ENCODE results near the gene INMT. TPM values are rescaled to one million over a fixed set of nuclear protein-coding genes. Genes with fewer than 3 reads are reported as not detected.

The INMT gene
- total RNA-seq, 2 experiments from 2014 or later = 0.32 TPM; not detected in 1

DNA sequence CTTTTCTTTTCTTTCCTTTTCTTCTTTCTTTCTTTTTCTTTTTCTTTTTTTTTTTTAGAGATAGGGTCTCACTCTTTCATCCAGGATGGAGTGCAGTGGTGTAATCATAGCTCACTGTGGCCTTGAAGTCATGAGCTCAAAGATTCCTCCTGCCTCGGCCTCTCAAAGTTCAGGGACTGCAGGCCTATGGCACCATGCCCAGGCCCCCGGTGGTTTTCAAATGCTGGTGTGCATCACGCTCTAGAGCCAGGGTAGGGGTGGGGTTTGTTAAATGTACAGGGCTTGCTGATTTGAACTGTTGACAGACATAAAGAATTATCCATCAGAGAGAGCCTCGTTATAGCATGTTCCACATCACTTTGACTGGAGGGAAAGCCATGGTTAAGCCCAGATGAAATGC, 25.0 kb downstream of the INMT start:
- DNase-seq (ENCODE audit: low spot score) = no peak
- H3K9me3 ChIP-seq (ENCODE audit: low read length) = no peaks in the 10 kb centered on the region
- no peak overlapping the region for H3K4me3 ChIP-seq (ENCODE audit: low read depth, low read length, poor library complexity, severe bottlenecking)
- ChIA-PET POLR2A (interaction anchor here (0.6 to 1.1 kb wide), 4 partner anchors 13 to 672 kb away, joined by 3 read pairs; no protein-coding TSS in a partner anchor), CTCF (ENCODE audit: unreplicated experiment) (no interaction called here)
- H3K36me3 ChIP-seq (ENCODE audit: insufficient read depth, low read length) = no peaks in the 10 kb centered on the region
- H3K27ac ChIP-seq (ENCODE audit: low read depth, low read length, poor library complexity, severe bottlenecking) = no peak overlapping the region
- H3K4me2 ChIP-seq (ENCODE audit: low read length) = no peak overlapping the region
- no peaks in the 10 kb centered on the region for H4K20me1 ChIP-seq (ENCODE audit: insufficient read depth, low read length)
- no TSS peak for BruUV-seq (replicated peaks)
- H3K9me2 ChIP-seq (ENCODE audit: insufficient read depth, low read length) = no peaks in the 10 kb centered on the region
- intact Hi-C loops (cut with micrococcal nuclease; ENCODE audit: unreplicated experiment) = no loop called here
- H3K4me1 ChIP-seq (ENCODE audit: insufficient read depth, low read length, poor library complexity, severe bottlenecking) = no peaks in the 10 kb centered on the region
- no peak overlapping the region for H2AFZ ChIP-seq (ENCODE audit: low read length)
- TF ChIP-seq, protein P1, sequence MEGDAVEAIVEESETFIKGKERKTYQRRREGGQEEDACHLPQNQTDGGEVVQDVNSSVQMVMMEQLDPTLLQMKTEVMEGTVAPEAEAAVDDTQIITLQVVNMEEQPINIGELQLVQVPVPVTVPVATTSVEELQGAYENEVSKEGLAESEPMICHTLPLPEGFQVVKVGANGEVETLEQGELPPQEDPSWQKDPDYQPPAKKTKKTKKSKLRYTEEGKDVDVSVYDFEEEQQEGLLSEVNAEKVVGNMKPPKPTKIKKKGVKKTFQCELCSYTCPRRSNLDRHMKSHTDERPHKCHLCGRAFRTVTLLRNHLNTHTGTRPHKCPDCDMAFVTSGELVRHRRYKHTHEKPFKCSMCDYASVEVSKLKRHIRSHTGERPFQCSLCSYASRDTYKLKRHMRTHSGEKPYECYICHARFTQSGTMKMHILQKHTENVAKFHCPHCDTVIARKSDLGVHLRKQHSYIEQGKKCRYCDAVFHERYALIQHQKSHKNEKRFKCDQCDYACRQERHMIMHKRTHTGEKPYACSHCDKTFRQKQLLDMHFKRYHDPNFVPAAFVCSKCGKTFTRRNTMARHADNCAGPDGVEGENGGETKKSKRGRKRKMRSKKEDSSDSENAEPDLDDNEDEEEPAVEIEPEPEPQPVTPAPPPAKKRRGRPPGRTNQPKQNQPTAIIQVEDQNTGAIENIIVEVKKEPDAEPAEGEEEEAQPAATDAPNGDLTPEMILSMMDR (conservative IDR thresholded peaks at IDR 0.05; ENCODE audit: low read length) = no peak
- no peak for TF ChIP-seq EZH2phosphoT487 (IDR thresholded peaks at IDR 0.05; ENCODE audit: borderline replicate concordance, low read depth, low read length)
- no peaks in the 10 kb centered on the region for H3K79me2 ChIP-seq (ENCODE audit: insufficient read depth, low read depth, low read length)

DNA sequence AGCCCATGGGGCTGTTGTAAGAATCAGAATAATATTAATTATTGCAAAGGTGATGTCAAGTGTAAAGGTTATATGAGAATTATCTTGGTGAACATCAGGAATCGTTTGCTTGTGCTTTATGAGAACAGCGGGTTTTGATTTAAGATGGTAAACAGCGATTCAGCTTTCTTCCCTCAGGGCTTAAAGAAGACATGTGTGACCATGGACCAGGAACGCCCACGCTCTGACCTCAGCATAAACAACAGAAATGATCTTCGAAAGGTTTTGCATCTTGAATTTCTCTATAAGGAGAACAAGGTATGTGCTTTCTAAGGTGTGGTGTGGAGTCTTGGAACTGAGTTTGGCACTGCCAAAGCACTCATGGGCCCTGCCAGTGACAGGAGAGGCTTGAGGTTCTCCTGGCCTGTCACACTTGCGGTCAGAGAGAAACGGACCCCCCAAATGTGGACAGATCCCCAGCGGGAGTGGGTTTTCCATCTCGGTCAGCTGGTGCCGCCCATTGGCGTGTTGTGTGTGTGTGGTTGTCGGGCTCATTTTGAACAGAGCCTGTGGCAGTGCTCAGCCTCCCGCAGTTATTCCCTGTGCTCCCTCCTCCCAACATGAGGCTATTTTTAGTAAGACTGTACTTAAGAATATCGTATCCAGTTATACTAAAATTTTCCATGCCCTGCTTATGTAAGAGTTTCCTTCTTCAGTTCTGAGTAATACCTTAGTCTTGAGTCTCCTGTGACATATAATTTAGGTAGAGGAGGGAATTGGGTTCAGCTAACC, 26.5 kb downstream of the INMT start:
- no TSS peak for BruUV-seq (replicated peaks)

DNA sequence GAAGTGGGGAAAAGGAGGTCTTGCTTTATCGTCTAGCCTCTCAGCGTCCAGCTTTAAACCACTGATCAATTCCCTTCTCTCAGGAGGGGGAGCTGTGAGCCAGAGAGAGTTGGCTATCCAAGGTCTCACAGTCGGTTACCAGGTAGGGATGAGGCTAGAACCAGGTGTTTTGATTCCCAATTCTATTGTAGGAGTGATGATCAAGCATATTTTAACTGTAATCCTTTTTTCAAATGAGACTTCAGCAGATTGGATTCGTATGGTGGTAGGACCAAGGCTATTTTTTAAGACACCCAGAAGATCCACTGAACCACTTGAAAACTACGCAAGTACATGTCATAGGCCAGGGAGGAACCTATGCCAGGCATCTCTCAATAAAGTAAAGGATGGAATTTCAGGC, 27.6 kb downstream of the INMT start:
- Histone ChIP-seq H4K20me1 (ENCODE audit: insufficient read depth, low read length) (no peaks in the 10 kb centered on the region), H3K9me3 (ENCODE audit: low read length) (no peaks in the 10 kb centered on the region), H3K79me2 (ENCODE audit: insufficient read depth, low read depth, low read length) (no peaks in the 10 kb centered on the region), H3K4me1 (ENCODE audit: insufficient read depth, low read length, poor library complexity, severe bottlenecking) (no peaks in the 10 kb centered on the region), H3K9me2 (ENCODE audit: insufficient read depth, low read length) (no peaks in the 10 kb centered on the region), H3K36me3 (ENCODE audit: insufficient read depth, low read length) (no peaks in the 10 kb centered on the region), H3K27ac (ENCODE audit: low read depth, low read length, poor library complexity, severe bottlenecking) (no peak overlapping the region), H3K4me2 (ENCODE audit: low read length) (no peak overlapping the region), H3K4me3 (ENCODE audit: low read depth, low read length, poor library complexity, severe bottlenecking) (no peak overlapping the region), H2AFZ (ENCODE audit: low read length) (no peak overlapping the region)
- intact Hi-C loops (cut with micrococcal nuclease; ENCODE audit: unreplicated experiment) = no loop called here
- no TSS peak for BruUV-seq (replicated peaks)
- DNase-seq (ENCODE audit: low spot score) = no peak
- no peak for TF ChIP-seq EZH2phosphoT487 (IDR thresholded peaks at IDR 0.05; ENCODE audit: borderline replicate concordance, low read depth, low read length)
- TF ChIP-seq, protein P1 (conservative IDR thresholded peaks at IDR 0.05; ENCODE audit: low read length) = no peak
- ChIA-PET POLR2A (no interaction called here), CTCF (ENCODE audit: unreplicated experiment) (no interaction called here)

More for the DNA sequence above, 26.5 kb downstream of the INMT start:
- no peak overlapping the region for H3K4me3 ChIP-seq (ENCODE audit: low read depth, low read length, poor library complexity, severe bottlenecking)
- no peak overlapping the region for H3K4me2 ChIP-seq (ENCODE audit: low read length)
- POLR2A ChIA-PET = no interaction called here
- TF ChIP-seq EZH2phosphoT487 (IDR thresholded peaks at IDR 0.05; ENCODE audit: borderline replicate concordance, low read depth, low read length) = no peak
- TF ChIP-seq, protein P1 (conservative IDR thresholded peaks at IDR 0.05; ENCODE audit: low read length) = no peak
- H4K20me1 ChIP-seq (ENCODE audit: insufficient read depth, low read length) = no peaks in the 10 kb centered on the region
- H3K79me2 ChIP-seq (ENCODE audit: insufficient read depth, low read depth, low read length) = no peaks in the 10 kb centered on the region
- DNase-seq (ENCODE audit: low spot score) = no peak
- H3K9me3 ChIP-seq (ENCODE audit: low read length) = no peaks in the 10 kb centered on the region
- intact Hi-C loops (cut with micrococcal nuclease; ENCODE audit: unreplicated experiment) = no loop called here
- H3K36me3 ChIP-seq (ENCODE audit: insufficient read depth, low read length) = no peaks in the 10 kb centered on the region
- H3K9me2 ChIP-seq (ENCODE audit: insufficient read depth, low read length) = no peaks in the 10 kb centered on the region
- H3K27ac ChIP-seq (ENCODE audit: low read depth, low read length, poor library complexity, severe bottlenecking) = no peak overlapping the region
- no peaks in the 10 kb centered on the region for H3K4me1 ChIP-seq (ENCODE audit: insufficient read depth, low read length, poor library complexity, severe bottlenecking)
- CTCF ChIA-PET (ENCODE audit: unreplicated experiment) = no interaction called here
- H2AFZ ChIP-seq (ENCODE audit: low read length) = no peak overlapping the region
